Activated T-helper 1 cell treated with anti-CD3 and anti-CD28 coated beads, Interleukin-12 subunit alpha, Interleukin-12 subunit beta, Interleukin-2, Interleukin-4 antibody, amounts not matched to agents 30 ng/mL and 10 ng/mL and 1 ng/mL, durations not matched to agents 14 hours and 24 hours and 36 hours (primary cell): ENCODE data around the gene NUDCD3. TPM values are rescaled to one million over a fixed set of nuclear protein-coding genes. Genes with fewer than 3 reads are reported as not detected.
"Not testable (repeated sequence)": the region's sequence is repeated elsewhere in the genome, so short reads cannot be mapped to it uniquely, and the experiment has no call there.

Source experiments
- DNase-seq: peaks from one replicate; pipeline ENCODE4 v3.0.0; 2021; ENCODE audit warnings: low spot score
- H3K27ac Mint-ChIP-seq: one replicate; pipeline ENCODE4 v1.8.0; 2021; ENCODE audit warnings: mild to moderate bottlenecking, mixed read lengths
- H3K27me3 Mint-ChIP-seq: one replicate; pipeline ENCODE4 v1.8.0; 2022; ENCODE audit warnings: mild to moderate bottlenecking, moderate library complexity, mixed read lengths; ENCODE audit not compliant: insufficient read depth
- H3K36me3 Mint-ChIP-seq: one replicate; pipeline ENCODE4 v1.8.0; 2021; ENCODE audit warnings: low read depth, mixed read lengths
- H3K4me1 Mint-ChIP-seq: one replicate; pipeline ENCODE4 v1.8.0; 2021; ENCODE audit warnings: low read depth, mixed read lengths
- H3K4me3 Mint-ChIP-seq: one replicate; pipeline ENCODE4 v1.8.0; 2021; ENCODE audit warnings: mild to moderate bottlenecking, moderate library complexity, mixed read lengths
- H3K9me3 Mint-ChIP-seq: one replicate; pipeline ENCODE4 v1.8.0; 2021; ENCODE audit warnings: mixed read lengths
- intact Hi-C: fragments of 100-400 bp; cut with micrococcal nuclease; formaldehyde crosslinking; loops from one replicate; pipeline ENCODE4 v1.15.1; 2024
- total RNA-seq: library from RNA; stranded (reverse); gene quantifications from 2 replicates; pipeline ENCODE4 v1.2.3, GENCODE V29; 2022

The NUDCD3 gene
- total RNA-seq, 1 donor from 2014 or later, result 83.1 TPM

DNA sequence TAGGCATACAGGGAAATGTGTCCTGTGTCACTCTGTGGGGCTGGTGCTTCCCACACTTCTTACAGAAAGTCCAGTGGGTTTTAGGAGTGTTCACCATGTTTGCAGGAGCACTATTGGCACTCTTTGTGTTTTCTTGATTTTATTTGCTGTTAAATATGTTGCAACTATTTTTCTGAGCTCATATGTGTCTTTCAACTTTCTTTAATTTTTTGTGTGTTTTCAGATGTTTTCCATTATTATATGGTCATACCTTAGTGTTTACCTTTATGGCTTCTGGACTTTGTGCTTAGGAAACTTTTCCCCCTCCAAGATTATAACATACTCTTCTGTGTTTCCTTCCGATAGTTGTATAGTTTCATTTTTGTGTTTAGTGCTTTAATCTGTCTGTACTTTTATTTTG, 20.8 kb upstream of the NUDCD3 start:
- Mint-ChIP-seq H3K27ac (no peak overlapping the region), H3K27me3 (no peaks in the 10 kb centered on the region), H3K36me3 (peaks cover 3% of the 10 kb centered on the region), H3K4me3 (no peak overlapping the region), H3K4me1 (peaks cover 5% of the 10 kb centered on the region), H3K9me3 (peaks cover 12% of the 10 kb centered on the region)
- intact Hi-C loops, result no loop called here
- DNase-seq, result no peak

DNA sequence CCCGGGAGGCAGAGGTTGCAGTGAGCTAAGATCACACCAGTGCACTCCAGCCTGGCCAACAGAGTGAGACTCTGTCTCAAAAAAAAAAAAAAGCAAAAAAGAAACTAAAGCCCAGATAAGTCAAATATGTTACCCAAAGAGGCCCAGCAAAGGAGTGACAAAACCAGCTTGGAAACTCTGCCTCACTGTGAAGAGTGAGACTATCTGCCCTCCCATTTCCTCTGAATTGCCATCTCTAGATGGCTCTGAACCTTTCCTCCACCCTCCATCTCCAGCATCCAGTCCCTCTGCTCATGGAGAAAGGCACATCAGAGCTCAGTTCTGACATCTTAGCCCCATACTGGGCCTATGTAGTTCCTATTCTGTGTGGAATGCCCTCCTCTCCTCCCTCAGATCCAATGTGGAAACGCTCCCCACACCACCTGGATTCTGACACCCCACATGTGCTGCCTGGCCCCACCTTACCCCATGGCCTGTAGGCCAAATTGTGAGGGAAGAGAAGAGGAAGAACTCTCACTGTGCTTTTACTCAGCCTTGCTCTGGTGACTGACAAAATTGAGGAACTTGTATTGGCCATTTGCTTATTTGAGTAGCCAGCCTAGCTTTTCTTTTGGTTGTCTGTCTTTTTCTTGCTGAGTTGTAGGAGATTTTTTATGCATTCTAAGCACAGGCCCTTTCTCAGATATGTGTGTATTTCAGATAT, 18.0 kb upstream of the NUDCD3 start:
- intact Hi-C loops, result no loop called here
- Mint-ChIP-seq H3K9me3 (peaks cover 21% of the 10 kb centered on the region), H3K4me3 (no peak overlapping the region), H3K27me3 (no peaks in the 10 kb centered on the region), H3K27ac (peak overlapping the region; percentile 0), H3K4me1 (peaks cover 5% of the 10 kb centered on the region), H3K36me3 (peaks cover 9% of the 10 kb centered on the region)
- no peak for DNase-seq

DNA sequence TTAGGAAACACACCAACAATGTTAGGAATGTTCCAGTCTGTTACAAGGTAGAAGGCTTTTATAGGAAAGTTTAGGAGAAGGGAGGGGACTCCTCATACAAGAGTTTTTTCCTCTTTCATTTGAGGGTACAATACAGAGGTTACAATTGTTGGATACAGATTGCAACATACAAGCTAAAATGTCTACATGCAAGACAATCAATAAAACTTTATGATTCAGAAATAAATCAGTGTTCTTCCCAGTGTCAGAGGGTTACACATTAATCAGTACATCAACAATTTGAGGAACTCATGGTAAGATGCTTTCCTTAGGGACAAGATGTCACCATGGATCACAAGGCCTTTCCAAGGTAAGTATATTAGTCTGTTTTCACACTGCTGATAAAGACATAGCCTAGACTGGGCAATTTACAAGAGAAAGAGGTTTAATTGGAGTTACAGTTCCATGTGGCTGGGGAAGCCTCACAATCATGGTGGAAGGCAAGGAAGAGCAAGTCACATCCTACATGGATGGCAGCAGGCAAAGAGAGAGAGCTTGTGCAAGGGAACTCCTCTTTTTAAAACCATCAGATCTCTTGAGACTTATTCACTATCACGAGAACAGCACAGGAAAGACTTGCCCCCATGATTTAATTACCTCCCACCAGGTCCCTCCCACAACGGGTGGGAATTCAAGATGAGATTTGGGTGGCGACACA, 16.3 kb upstream of the NUDCD3 start:
- not testable (repeated sequence) for H3K4me3 Mint-ChIP-seq, H3K27ac Mint-ChIP-seq

GRCh38 chr7:44505595-44505994, 15.1 kb upstream of the NUDCD3 start:
- H3K4me1 Mint-ChIP-seq, result peaks cover 5% of the 10 kb centered on the region
- no peak overlapping the region for H3K27ac Mint-ChIP-seq
- H3K27me3 Mint-ChIP-seq, result peaks cover 2% of the 10 kb centered on the region
- intact Hi-C loops, result no loop called here
- peaks cover 9% of the 10 kb centered on the region for H3K36me3 Mint-ChIP-seq
- no peak overlapping the region for H3K4me3 Mint-ChIP-seq
- peaks cover 21% of the 10 kb centered on the region for H3K9me3 Mint-ChIP-seq
- no peak for DNase-seq

More for the DNA sequence above, 16.3 kb upstream of the NUDCD3 start:
- intact Hi-C loops, H3K27me3 Mint-ChIP-seq, DNase-seq, H3K36me3 Mint-ChIP-seq, H3K4me1 Mint-ChIP-seq: not testable (repeated sequence)
- peaks cover 21% of the 10 kb centered on the region for H3K9me3 Mint-ChIP-seq

DNA sequence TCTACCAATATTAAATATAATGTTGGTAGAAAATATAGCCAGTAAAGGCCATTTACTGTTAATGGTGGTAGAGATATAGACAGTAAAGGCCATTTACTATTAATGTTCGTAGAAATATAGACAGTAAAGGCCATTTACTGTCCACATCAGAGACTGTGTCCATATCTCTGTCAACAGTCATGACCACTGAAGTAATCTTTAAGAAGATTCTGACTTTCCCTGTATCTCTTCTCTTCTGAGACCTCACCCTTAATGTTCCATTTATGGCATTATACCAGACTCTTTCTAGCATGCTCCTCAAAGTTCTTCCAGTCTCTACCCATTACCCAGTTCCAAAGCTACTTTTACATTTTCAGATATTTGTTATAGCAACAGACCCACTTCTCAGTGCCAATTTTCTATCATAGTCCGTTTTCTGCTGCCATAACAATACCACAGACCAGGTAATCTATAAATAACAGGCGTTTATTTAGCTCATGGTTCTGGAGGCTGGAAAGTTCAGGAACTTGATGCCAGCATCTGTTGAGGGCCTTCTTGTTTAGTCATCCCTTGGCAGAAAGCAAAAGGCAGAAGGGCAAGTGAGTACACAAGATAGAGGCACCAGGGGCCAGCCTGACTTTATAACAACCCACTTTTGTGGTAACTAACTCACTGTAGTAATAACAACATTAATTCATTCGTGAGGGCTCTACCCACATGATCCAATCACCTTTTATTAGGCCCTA, 7.9 kb upstream of the NUDCD3 start:
- intact Hi-C loops, result loop anchor here (10.0 kb wide), 2 partner anchors 236 to 594 kb away; partner anchors contain the start of gene URGCP
- H3K4me3 Mint-ChIP-seq, result no peak overlapping the region

DNA sequence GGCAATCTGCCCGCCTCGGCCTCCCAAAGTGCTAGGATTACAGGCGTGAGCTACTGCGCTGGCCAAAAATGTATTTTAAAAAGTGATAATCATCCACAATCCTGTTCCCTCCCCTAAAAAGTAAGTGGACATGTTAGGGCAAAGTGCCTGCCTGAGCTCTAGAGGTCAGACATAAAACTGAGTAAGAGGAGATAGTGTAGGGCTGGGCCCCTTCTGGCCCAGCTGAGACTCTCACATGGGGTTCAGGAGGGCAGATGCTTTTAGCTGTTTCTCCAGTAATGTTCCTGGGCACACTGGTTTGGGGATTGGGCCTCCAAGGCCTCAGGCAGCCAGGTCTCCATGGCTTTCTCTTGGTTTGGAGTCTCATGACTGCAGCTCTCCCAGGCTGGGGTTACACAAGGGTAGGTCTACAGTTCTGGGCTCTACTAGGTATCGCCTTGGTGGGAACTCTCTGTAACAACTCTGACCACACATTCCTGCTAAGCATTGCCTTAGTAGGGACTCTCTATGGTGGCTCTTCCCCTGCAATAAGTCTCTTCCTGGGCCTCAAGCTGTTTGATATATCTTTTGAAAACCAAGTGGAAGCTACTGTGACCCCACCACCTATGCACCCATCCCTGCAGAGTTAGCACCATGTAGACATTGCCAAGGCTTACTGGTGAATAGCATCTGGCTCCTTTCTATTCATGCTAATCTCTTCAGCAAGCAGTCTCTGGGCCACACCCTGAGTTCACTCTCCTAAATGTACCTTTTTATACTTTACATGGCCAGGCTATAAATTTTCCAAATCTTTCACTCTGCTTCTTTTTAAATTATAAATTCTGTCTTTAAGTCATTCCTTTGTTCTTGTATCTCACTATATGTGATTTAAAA, 6.9 kb upstream of the NUDCD3 start:
- Mint-ChIP-seq H3K27me3 (peaks cover 3% of the 10 kb centered on the region), H3K27ac (no peak overlapping the region), H3K4me1 (no peaks in the 10 kb centered on the region), H3K9me3 (no peaks in the 10 kb centered on the region), H3K36me3 (no peaks in the 10 kb centered on the region), H3K4me3 (no peak overlapping the region)
- intact Hi-C loops, result loop anchor here (10.0 kb wide), 2 partner anchors 237 to 593 kb away; partner anchors contain the start of gene URGCP
- DNase-seq, result no peak

More for the DNA sequence above, 7.9 kb upstream of the NUDCD3 start:
- H3K27ac Mint-ChIP-seq, result no peak overlapping the region
- H3K36me3 Mint-ChIP-seq, result no peaks in the 10 kb centered on the region
- no peaks in the 10 kb centered on the region for H3K4me1 Mint-ChIP-seq
- peaks cover 3% of the 10 kb centered on the region for H3K27me3 Mint-ChIP-seq
- no peaks in the 10 kb centered on the region for H3K9me3 Mint-ChIP-seq
- no peak for DNase-seq

- H3K27ac Mint-ChIP-seq, result no peak overlapping the region
Measured at GRCh38 chr7:44496385-44496784, 5.9 kb upstream of the NUDCD3 start.

GRCh38 chr7:44494960-44495359, 4.5 kb upstream of the NUDCD3 start:
- DNase-seq, result no peak
- Mint-ChIP-seq H3K4me3 (no peak overlapping the region), H3K36me3 (no peaks in the 10 kb centered on the region), H3K27ac (no peak overlapping the region), H3K4me1 (peaks cover 7% of the 10 kb centered on the region), H3K9me3 (no peaks in the 10 kb centered on the region), H3K27me3 (peaks cover 1% of the 10 kb centered on the region)
- intact Hi-C loops, result loop anchor here (5.0 to 10.0 kb wide), 3 partner anchors 240 to 590 kb away; partner anchors contain the start of genes H2AZ2 and URGCP

More at GRCh38 chr7:44496385-44496784, 5.9 kb upstream of the NUDCD3 start:
- Mint-ChIP-seq H3K36me3 (no peaks in the 10 kb centered on the region), H3K9me3 (no peaks in the 10 kb centered on the region), H3K4me1 (no peaks in the 10 kb centered on the region), H3K4me3 (no peak overlapping the region), H3K27me3 (peaks cover 1% of the 10 kb centered on the region)
- intact Hi-C loops, result loop anchor here (10.0 kb wide), 2 partner anchors 238 to 592 kb away; partner anchors contain the start of gene URGCP
- no peak for DNase-seq

DNA sequence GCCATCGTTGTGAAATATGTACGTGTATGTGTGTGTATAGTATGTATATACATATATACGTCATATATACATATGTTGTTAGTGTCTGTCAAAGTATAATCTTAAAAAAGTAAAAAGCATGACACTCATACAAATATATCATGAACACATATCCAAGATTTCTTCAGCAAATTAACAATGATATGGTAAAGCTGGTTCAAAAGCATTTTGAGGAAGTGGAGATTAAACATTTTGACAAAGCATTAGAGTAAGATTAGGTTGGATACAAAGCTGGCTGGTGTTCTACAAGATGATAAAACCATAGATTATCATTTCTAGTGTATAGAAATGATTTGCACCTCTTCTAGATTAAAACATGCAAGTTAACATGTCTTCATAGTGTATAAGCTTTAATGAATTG, 771 bp upstream of the NUDCD3 start:
- Mint-ChIP-seq H3K4me1 (peaks cover 38% of the 10 kb centered on the region), H3K4me3 (peak overlapping the region; percentile 88), H3K9me3 (no peaks in the 10 kb centered on the region), H3K27ac (peak overlapping the region; percentile 93), H3K27me3 (no peaks in the 10 kb centered on the region), H3K36me3 (peaks cover 22% of the 10 kb centered on the region)
- intact Hi-C loops, result loop anchor here (1.0 to 10.0 kb wide), 4 partner anchors 14 to 586 kb away; partner anchors contain the start of genes H2AZ2 and URGCP
- no peak for DNase-seq

DNA sequence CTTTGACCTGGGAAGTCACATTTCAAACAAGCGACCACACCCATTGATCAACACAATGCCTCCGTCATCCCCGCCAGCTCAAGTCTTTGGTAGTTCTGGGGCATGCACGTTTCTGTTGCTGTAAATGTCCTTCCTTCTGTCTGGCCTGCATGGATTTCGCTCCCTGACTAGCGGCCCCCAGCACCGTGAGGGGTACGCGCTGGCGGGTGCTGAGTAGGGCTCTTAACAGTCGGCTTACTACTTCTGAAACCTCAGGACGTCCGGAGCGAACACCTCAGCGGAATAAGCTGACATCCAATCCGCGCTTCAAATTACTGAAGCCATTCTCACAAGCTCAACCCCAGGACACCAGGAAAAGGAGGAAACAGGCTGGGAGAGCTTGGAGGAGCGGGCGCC, 505 bp downstream of the NUDCD3 start:
- peaks cover 25% of the 10 kb centered on the region for H3K36me3 Mint-ChIP-seq
- H3K4me1 Mint-ChIP-seq, result peaks cover 49% of the 10 kb centered on the region

DNA sequence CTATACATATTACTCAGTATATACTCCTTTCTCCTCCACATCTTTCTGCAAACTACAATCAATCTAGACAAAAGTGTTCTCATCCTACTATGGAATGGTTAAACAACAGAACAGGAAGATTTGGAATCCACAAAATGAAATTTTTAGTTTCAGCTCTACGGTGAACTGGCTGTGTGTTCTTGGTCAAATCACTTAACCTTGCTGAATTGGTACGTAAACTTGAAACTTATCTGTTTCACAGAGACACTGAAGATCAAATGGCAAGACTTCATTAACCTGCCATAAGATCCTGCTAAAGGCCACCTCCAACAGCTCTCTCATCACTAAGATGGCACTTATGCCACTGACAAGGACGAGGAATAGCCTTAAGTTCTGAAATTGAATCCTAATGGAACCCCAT, 1.5 kb downstream of the NUDCD3 start:
- Mint-ChIP-seq H3K4me1 (peaks cover 56% of the 10 kb centered on the region), H3K27ac (no peak overlapping the region), H3K36me3 (peaks cover 34% of the 10 kb centered on the region), H3K27me3 (no peaks in the 10 kb centered on the region), H3K9me3 (peaks cover 1% of the 10 kb centered on the region), H3K4me3 (peak overlapping the region; percentile 88)
- DNase-seq, result no peak
- intact Hi-C loops, result no loop called here

More for the DNA sequence above, 505 bp downstream of the NUDCD3 start:
- Mint-ChIP-seq H3K27me3 (no peaks in the 10 kb centered on the region), H3K27ac (peak overlapping the region; percentile 93), H3K4me3 (peak overlapping the region; percentile 88), H3K9me3 (no peaks in the 10 kb centered on the region)
- no peak for DNase-seq
- intact Hi-C loops, result loop anchor here (1.0 to 10.0 kb wide), 8 partner anchors 30 to 585 kb away; partner anchors contain the start of genes H2AZ2, POLD2, POLM and URGCP

DNA sequence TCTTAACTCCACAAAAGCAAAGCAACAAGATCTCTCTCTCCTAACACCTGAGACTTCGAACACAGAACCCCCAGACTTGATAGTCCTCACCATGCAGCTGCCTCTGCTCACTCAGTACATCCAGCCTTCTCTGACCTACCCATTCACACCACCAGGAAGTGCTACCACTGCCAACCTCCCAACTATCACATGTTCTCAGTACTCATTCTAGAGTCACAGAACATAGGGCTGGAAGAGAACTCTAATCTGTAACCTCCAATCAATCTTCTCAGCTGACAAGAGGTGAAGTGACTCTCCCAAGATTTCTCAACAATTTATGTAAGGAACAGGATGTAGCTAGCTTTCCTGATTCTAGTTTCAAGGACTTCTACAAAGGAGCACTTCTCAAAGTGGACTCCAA, 3.8 kb downstream of the NUDCD3 start:
- intact Hi-C loops, result no loop called here
- H3K27ac Mint-ChIP-seq, result peak overlapping the region; percentile 26
- H3K4me1 Mint-ChIP-seq, result peaks cover 74% of the 10 kb centered on the region
- peak overlapping the region; percentile 35 for H3K4me3 Mint-ChIP-seq
- peaks cover 18% of the 10 kb centered on the region for H3K9me3 Mint-ChIP-seq
- H3K27me3 Mint-ChIP-seq, result no peaks in the 10 kb centered on the region
- H3K36me3 Mint-ChIP-seq, result peaks cover 56% of the 10 kb centered on the region
- no peak for DNase-seq
